Hematopoietic multipotent progenitor cell treated with erythropoietin and hydrocortisone succinate and interleukin-3 and kit ligand, for 17 days (in vitro differentiated cells): ENCODE measurements around the gene TREX2.

Source experiments
- DNase-seq: peaks from one replicate; pipeline ENCODE4 v3.0.0-alpha.2; 2015; ENCODE audit warnings: low spot score

TREX2 gene, protein sequence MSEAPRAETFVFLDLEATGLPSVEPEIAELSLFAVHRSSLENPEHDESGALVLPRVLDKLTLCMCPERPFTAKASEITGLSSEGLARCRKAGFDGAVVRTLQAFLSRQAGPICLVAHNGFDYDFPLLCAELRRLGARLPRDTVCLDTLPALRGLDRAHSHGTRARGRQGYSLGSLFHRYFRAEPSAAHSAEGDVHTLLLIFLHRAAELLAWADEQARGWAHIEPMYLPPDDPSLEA

DNA sequence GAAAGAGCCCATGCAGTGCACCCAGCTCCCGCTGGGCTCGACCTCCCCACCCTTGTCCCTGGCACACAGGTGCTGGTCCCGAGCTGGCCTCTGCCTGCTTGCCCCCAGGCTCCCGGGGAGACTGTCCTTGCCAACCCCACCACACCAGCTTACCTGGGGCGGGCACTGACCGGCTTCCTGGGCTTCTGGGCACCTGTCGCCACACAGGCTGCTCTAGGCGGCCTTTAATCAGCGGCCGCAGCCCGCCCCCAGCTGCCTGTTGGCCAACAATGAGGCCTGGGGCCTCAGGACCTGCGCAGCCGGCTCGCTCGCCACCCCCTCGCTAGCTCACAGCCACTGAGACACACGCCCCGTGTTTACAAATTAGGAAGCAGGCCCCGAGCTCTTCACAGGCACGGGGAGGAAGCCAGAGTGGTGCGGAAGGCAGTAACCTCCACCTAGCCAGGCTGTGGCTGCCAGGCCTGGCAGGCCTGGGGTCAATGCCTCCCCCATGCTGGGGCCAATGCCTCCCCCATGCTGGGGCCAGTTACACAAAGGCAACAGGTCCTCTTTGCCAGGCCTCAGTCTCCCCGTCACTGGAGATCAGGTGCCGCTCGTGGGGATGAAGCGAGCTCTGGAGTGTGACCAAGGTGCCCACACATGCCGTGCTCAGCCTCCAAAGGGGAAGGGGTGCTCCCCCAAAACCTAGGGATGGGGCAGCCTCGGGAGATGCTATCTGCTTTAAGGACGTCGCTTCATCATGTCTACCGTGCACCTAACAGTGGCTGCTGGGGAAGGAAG, at the start of gene TREX2:
TSS of gene TREX2 (minus strand) at position 201 of the 780 bp plus-strand sequence. CDS start 626 bp downstream, outside the sequence.
- DNase-seq, result no peak

DNA sequence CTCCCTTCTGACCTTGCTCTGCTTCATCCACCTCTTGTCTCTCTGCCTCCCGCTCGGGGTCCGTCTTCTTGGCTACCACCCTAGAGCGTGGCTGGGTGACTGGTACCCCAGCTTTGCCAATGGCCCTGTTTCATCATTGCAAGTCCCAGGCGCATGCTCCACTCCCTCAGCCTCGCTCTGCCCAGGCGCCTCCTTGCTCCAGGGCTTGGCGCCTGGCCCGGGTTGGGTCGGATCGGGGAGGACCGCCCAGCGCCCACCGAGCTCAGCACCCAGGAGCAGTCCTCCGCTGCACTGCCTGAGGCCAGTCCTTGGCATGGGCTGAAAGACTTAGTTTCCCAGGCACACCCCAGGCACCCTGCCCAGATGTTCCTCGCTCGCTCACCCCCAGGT, 49.5 kb upstream of the TREX2 start:
- no peak for DNase-seq

DNA sequence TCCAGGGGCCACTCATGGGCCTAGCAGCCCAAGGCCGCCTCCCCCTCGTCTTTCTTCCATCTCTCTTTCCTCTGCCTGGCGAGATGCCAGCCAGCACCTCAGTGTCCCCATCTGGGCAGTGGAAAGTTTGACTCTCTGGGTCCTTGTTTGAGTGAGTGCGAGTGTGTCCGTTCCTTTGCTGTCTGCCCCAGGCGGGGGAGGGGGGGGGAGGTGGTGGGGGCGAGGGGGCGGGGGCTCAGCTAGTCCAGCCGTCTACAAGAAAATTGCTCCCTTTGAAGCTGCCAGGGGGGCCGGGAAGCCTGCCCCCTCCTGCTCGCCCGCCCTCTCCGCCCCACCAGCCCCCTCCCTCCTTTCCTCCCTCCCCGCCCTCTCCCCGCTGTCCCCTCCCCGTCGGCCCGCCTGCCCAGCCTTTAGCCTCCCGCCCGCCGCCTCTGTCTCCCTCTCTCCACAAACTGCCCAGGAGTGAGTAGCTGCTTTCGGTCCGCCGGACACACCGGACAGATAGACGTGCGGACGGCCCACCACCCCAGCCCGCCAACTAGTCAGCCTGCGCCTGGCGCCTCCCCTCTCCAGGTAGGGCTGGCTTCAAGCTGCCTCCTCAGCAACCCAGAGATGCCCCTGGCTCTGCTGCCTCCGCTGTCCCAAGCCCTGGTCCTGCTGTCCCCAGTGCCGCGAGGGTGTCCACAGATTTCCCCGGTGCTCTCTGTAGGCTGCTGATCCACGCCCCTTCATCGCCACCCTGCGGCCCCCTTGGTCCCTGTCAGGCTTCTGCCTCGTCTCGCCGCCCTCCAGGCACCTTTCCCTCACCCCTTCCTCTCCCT, 48.9 kb upstream of the TREX2 start, which contains the start of gene BGN:
TSS of gene BGN (plus strand) at position 440 of the 821 bp plus-strand sequence. CDS start 9,652 bp downstream, outside the sequence.
- DNase-seq, result no peak

DNA sequence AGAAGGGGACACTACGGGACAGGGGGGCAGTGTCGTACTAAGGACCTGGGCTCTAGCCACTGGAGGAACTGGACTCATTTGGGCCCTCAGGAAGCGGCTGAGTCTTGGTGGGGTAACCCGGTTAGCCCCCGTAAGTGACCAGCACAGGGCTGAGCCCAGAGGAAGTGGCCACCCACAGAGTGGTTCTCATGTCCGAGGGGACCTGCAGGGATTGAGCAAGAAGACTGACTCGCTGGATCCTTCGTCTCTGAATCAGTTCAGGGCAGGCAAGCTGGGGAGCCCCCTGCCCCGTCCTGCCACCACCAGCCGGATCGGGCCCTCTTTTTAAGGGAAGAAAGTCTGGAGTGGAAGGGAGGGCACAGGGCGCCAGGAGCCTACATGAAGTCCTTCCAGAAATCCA, 48.2 kb upstream of the TREX2 start:
- no peak for DNase-seq

DNA sequence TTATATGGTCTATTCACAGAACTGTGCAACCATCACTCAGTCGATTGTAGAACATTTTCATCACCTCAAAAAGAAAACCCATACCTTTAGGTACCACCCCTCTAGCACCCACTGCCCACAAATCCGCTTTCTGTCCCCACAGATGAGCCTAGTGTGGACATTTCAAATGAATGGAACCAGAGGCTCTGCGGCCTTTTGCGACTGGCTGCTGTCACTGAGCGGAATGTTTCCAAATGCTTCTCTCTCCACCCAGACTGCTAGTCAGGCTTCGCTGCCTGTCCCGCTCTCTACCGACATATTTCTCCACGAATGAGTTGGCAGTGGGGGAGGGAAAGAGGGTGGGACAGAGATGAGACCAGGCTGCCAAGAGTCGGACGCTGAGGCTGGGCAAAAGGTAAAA, 47.2 kb upstream of the TREX2 start:
- DNase-seq, result no peak

DNA sequence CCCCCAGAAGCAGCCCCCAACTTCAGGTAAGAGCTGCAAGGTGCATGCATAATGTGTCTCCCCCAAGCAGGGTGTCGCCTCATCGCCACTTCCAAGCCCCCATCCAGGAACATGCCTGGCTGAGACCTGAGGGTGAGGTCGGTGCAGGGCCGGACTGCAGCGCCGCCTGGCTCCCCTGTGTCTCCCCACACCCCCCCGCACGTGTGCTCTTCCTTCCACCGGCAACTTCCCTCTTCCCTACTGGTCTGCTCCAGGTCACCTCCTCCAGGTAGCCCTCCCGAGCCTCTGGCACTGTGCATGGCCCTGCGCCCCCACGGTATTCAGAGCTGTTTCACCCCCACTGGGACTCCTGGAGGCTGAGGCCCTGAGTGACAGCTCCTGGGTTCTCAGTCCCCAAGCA, 46.7 kb upstream of the TREX2 start:
- DNase-seq, result no peak

DNA sequence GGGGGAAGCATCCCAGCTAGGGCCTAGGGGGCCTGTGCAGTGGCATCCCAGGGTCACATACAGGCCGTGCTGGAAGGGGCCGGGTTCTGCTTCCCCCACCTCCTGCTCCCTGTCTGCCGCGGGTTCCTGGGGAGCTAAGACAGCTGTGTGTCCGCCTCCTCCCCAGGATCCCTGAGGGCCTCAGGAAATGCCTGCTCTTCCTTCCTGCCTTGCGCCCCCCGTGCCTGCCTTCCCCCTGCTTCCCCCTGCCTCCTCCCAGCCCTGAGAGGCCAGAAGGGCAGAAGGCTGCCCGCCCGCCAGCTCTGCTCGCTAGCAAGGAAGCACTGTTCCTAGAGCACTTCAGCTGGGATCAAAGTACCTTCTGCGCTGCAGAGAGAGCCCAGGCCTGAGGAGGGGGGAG, 46.1 kb upstream of the TREX2 start:
- no peak for DNase-seq

DNA sequence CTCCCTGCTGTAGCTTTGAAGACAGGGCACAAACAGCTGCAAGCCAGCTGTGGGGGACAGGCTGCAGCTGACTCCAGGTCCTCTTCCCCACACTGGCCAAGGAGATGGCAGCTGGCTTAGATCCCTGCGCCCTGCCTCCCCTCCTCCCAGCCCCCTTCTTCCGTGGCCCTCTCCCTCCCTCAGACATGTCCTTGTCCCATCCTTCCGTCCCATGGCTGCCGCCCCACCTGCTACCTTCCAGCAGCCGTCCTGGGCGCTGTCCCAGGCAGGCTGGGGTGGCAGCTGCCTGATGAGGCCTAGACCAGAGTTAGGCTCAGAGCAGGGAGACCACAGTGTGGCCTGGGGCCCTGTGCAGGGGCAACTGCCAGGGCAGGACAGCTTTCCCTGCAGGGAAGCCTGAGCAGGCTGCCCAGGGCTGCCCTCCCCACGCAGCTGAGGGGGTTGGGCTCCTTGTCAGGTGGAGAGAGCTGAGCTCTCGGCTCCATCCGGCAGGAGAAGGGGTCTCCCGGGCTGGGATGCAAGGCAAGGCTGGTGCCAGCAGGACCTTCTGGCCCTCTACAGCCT, 45.6 kb upstream of the TREX2 start:
- no peak for DNase-seq

DNA sequence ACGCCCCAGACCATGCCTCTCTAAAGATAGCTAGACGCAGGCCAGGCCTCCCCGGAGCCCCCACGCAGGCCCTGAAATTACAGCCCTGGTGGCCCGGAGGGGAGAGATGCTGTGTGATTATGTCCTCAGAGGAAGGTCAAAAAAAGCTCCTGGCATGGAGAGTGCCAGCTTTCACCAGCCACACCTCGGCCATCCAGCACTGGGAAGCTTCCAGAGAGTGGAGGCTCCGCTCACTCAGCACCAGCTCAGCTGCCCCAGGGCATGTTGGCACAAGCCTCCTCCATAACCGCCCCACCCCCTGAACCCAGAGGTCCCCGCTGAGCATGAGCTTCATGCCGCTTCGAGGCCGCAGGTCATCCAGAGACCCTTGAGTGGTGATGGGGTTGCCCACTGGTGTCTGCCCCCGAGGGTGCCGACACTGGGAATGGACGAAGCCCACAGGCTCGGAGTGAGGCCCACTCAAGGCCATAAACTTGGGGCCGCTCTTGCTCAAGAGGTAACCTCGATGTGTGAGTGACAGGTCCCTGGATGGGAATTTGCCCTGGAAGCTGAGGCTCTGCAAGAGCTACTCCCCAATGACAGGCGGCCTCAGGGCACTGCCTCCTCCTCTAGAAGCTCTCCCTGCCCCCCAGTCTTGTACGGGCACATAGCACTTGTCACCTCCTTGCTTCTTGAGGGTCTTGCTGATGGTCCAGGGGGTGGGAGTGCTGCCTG, 44.5 kb upstream of the TREX2 start:
- DNase-seq, result no peak

DNA sequence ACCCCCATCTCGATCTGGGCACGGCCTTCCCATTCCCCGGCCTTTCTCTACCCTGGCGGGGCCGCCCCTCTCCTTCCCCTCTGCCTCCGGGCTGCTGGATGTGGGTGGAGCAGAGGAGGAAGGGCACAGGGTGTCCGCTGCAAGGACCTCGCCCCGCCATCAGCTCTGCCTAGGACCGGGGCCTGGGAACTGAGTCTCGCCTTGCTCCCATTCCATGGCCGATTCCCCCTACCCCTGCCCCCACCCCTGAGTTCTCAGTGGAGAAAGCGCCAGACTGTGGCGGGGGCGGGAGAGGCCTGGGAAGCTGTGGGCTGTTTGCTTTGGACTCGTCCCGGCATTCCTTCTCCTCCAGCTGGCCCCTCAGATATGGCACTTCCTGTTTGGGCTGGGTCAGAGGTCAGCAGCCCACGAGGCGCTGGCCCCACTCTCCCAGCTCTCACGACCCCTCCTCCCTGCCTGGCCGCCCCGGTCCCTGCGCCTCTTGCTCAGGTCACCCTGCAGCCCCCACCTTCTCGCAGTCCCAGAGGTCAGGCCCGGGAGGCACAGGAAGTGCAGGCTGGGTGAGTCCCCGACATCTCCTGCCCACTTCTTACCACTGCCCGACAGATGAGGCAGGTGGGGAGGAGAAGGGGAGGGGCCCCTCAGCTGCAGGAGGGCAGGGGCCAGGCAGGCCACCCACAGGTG, 42.5 kb upstream of the TREX2 start:
- no peak for DNase-seq

DNA sequence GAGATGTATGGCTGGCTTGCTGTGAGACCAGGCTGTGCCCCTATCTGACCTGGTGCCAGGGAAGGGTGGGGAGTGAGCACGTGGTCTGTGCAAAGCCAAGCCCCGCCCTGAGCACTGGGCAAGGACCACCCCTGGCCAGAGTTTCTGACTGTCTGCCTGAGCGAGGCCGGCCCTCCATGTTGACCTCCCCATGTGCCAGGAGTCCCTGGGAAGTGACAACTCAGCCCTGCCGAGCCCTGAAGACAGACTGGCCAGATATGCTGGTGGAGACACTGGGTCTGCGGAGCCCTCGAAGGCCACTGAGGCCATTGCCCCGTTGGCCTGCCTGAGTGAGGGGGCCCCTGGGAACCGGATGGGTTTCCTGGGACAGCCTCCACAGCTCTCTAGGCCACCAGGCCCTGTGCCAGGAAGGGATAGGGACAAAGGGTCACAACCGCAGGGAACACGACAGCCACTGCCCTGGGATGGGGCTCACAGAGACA, 41.8 kb upstream of the TREX2 start:
- DNase-seq, result no peak

DNA sequence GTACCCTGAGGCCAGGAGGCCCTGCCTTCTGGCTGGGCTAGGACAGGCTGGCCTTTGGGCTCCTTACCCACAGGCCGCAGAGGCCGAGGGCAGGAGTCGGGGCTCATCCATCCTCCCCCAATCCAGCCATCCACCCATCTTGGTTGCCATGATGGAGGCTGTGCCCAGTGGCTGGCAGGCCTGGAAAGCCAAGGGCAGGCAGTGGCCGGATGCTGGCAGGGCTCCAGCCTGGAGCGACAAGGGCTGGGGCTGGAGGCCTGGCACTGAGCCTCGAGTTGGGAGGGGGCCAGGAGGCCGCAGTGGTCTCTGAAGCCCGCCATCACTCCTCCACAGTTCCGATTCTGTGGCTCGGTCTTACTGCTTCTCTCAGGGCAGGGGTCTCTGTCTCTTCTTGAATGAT, 40.3 kb upstream of the TREX2 start:
- DNase-seq, result no peak

DNA sequence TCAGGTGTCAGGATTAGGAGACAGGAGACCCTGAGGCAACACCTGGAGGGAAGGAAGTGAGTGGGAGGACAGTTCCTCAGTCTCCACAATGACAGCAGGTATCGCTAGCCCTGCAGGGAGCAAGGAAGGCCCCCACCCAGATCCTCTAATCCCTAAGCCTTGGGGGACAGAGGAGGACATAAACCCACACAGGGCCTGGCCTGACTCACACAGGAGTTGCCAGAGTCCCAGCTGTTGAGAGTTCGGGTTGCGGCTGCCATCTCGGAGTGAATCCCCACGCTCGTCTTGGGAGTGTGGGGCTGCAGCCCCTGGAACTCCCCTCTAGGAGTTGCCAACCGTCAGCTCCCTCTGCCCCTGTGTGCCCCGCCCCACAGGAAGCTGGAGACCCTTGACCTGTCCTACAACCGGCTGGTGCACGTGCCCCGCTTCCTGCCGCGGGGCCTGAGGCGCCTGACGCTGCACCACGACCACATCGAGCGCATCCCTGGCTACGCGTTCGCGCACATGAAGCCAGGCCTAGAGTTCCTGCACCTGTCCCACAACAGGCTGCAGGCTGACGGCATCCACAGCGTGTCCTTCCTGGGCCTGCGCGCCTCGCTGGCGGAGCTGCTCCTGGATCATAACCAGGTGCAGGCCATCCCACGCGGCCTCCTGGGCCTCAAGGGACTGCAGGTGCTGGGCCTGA, 39.7 kb upstream of the TREX2 start:
- DNase-seq, result no peak

DNA sequence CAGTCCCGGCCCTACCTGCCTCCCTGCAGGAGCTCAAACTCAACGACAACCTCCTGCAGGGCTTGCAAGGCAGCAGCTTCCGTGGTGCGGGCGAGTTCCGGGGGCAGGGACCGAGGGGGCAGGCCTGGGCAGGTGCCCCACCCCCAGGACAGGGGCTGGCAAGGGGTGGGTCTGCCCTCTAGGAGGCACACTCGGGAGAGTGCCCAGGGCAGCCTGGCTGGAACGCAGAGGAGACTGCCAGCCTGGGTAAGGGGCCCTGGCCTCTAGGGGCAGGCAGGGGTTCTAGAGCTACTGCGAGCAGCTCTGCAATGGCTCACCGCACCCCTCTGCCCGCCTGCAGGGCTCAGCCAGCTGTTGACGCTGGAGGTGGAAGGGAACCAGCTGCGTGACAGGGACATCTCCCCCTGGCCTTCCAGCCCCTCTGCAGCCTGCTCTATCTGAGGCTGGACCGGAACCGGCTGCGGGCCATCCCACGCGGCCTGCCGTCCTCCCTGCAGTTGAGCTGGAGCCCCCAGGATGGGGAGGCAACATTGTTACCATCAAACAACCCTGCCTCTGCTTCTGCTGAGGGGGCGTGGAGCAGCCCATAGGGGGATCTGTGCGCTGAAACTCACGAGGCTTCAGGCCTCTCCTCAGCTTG, 36.6 kb upstream of the TREX2 start:
- no peak for DNase-seq

DNA sequence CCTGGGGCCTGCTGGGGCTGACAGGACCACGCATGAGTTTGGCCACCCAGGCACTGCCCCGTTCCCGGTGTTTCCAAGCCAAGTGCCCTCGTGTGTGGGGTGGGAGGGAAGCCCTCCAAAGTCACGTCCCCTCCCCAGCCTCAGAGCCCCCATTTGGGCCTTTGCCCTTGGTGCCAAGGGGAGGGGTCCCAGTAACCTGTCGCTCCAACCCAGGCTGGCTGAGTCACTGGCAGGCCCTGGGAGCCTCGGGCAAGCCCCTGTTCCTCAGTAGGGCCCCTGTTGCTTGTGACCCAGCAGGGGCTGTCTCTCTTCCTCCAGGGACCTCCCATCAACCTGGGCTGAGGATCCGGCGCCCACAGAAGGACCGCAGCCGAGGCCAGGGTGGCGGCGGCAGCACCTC, 35.2 kb upstream of the TREX2 start:
- no peak for DNase-seq

DNA sequence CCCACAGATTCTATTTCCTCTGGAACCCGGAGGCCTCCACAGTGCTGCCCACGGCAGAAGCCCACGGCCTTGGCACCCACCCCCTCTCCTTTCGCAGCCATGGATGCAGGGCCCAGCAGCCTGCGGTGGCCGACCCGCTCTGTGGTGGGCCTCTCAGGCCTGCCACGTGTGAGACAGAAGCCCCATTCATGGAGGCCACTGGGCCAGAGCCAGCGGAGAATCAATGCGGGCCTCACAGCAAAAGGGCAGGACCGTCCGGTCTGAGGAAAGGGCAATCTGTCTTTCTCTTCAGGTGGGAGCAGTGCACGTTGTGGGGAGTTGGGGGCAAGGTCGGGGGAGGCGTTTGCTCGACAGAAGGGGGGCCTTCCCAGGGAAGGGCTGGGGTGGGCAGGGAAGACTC, 32.9 kb upstream of the TREX2 start:
- DNase-seq, result no peak

DNA sequence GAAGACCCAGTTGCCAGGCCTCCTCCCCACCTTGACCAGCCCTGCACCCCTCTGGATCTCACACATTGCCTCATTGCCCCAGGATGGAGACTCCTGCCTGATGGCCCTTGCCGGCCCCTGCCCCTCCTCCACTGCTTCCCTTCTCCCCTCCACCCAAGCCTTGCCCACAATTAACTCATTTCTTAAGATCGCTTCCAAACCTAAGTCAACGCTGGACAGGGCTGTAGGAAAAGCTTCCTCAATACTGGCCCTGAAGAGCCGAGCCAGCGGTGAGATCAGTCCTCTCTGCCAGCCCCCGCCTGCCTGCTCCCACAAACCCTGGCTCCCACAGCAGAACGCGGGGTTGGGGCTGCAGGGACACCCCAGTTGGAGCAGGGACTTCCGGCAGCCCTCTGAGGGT, 32.0 kb upstream of the TREX2 start:
- DNase-seq, result no peak

DNA sequence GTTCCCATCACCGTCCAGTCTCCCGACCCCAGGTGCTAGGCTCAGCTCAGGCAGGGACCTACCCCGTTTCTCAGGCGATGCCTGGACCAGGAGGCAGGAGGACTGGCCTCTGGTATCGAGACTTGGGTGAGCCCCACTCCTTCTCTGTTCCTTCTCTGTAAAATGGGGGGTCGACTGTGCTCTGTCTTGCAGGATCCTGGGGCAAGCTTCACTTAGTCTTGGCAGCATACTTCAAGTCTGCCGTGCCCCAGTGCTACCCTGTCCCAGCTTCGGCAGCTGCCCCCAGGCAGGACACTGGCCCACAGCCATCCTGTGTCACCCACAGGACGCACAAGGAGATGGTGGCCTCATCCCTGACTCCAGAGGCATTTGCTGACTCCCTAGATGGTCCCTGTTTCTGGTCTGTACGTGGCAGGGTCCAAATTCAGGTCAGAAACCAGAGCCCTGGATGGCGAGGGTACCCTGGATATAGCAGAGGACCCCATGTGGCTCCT, 31.6 kb upstream of the TREX2 start:
- DNase-seq, result no peak

DNA sequence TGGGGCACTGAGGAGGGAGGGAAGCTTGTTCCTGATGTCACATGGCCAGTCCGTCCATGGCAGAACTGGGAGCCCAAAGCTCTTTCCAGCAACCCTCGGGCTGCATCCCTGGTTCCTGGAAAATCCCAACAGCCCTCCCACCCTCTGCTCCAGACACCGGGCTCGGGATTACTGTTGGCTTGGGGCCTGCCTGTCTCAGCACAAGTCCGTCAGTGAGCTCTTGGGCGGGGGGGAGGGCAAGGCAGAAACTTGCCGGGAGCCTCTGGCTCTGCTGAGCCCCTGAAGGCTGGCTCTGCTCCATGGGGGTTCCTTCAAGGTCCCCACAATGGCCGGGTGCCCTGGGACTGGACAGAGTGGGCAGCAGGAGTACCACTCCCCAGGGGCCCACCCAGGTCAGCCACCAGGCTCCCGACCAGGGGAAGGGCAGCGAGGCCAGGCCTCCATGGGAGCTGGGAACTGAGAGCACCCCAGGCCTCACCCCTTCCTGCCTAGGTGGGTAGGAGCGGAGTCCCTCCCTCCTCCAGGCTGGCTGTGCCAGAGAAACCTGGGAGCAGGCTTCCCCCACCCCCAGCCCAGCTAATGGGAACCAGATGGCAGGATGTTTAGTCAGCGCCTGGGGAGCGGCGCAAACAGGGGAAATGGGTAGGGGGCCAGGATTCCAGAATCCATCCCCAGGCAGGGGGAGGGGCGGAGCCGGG, 31.0 kb upstream of the TREX2 start:
- DNase-seq, result no peak
